ENCODE data around the gene HIVEP3.

Gene HIVEP3

DNA sequence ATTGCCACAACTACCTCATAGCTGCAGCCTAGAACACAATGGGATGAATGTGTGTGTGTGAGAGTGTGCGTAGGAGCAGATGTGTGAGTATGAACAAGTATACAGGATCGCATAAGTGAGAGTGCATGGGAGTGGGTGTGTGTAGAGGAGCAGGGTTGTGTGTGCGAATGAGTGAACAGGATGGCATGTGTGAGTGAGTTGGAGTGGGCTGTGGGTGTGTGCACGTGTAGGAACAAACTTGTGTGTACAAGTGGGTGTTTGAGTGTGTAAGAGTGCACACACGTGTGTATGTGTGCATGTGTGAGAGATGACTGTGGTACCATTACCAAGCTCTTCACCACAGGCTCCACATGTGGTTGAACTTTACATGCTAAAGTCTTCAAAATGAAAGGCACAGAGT, 258.8 kb downstream of the HIVEP3 start:
- no peak for DNase-seq

DNA sequence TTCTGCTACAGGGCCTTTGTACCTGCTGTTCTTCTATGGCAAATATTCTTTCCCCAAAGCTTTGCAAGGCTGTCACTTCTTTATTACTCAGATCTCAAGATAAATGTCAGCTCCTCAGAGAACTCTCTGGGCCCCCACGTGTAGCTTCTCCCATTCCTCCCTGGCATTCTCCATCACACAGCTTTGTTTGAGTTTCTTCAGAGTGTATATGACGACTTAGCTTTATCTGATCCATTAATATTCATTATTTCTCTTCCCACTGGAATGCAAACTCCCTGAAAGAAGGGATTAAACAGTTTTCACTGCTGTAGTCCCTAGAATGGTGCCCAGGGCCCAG, 259.6 kb downstream of the HIVEP3 start:
- no peak for DNase-seq

DNA sequence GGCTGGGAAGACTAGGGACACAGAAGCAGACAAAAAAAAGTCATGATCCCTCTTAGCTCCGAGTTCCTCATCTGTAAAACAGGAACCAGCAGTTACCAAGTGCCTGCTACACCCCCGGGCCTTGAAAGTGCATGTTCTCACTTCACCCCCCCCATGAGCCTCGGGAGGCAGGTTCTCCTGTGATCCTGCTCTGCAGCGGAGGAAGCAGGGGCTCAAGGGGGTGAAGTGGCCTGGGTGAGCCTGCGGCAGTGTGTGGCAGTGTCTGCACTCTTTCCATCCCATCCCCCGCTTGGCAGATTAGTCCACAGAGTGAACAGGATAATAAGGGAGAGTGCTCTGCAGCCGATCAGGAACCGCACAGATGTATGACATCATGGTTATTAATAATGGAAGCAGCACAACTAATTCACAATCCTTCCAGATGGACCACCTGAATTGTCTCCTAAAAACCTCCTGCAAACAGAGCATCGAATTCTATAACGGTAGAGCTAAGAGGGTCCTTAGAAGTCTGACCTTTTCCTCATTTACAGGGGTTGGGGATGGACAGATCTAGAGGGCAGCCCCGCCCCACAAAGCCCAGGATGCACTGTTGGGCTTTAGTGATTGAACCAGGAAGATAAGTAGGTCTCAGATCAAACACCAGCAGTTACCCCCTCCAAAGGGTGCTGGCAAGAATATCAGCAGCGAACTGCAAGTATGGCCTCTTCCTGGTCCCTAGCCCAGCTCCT, 260.1 kb downstream of the HIVEP3 start:
- no peak for DNase-seq

DNA sequence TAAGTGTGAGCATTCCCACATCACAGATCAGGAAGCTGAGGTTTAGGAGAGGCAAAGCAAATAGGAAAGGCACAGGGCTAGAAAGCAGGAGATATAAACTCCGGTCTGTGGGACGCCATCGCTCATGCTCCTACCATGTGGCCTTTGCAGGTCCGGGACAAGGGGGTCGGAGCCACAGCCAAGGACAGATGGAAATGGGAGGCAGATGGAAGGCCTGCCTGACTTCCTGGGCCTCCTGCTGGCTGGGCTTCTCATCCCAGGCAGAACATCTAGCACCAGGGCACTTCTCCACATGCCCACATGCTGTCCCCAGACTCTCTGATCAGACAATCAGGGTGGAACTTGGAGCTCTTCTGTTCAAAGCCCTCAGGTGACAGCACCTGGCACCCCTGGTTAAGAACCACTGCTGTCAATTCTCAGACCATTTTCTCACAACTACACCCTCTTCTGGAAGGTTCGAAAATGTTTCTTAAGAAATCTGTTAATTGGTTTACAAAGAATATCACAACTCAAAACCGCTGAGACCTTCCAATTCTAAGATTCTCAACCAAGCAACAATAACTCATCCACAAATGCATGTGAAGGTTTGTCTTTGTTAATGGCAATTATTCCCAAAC, 260.9 kb downstream of the HIVEP3 start:
- DNase-seq: no peak

DNA sequence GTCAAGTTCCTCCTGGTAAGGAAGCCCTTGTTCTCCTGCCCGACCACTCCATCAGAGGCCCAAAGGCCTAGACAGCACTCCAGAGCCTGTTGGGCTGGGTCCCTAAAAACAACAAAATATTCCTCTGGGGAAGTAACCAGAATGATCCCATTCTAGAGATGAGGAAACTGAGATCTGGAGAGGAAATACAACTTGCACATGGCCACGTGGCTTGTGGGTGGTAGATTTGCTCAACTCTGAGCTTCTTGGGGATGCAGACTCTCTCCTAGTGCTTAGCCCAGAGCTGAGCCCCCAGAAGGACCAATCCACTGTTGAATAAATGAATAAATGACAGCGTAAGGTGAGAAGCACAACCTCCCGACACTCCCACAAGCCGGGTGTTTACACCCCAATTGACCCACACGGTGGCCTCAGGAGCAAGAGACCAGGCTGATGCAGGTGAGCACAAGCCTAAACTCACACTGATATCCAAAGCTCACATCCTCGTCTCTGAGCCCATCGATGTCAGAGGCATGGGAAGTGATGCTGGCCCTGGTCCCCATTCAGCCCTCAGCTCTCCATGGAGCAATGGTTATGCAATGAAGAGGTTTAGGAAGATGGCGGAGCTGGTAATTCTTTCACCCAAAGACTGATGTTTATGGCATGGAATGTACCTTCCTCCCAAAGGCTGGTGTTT, 261.8 kb downstream of the HIVEP3 start:
- no peak for DNase-seq

DNA sequence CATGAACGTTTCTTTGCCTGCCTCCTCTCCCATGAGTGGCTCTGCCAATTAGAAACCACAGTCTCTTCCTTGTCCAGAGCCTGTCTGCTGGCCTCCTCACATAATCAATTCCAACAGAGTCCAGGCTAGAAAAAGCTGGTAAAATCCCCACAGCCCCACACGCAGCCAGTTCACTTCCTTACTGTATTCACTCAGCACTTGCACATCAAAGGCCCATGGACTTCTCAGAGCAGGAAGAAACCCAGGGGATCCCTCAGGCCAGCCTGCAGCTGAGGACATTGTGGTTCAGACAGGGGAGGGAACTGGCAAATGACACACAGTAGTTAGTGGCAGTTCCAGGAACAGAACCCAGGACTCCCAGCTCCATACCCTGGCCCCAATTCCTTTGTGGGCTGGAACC, 262.7 kb downstream of the HIVEP3 start:
- DNase-seq: no peak

DNA sequence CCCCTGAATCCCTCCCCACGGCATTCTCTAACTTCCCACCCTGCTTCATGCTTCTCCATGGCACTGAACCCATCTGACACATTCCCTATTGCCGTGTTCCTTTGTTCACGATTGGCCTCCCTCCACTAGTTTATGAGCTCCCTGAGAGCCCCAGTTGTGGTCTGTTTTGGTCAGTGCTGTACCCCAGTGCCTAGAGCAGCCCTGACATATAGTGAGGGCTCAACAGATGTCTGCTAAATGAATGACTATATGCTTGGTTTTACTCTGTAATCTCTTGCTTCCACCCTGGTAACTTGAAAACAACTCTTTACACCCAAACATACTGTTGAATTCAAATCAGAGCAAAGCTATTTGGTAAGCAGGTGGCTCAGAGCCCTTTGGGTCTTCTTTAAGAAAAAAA, 263.1 kb downstream of the HIVEP3 start:
- DNase-seq: no peak

DNA sequence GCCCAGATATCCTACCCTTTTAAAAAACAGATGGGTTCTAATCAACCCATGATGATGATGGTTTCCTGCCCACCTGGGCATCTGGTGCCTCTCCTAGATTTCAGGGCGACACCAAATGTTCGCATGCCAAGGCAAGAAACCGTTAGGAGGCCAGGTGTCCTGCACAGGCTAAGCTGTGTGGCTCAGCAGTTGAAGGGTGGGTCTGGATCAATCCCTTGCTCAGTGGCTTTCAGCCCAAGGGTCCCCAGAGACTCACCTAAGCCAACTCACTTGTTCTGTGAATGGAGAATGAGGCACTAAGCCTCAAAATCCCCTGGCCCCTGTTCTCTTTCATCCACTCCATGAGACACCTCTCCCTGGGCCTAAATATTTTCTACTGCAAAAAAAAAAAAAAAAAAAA, 265.1 kb downstream of the HIVEP3 start:
- DNase-seq: no peak

DNA sequence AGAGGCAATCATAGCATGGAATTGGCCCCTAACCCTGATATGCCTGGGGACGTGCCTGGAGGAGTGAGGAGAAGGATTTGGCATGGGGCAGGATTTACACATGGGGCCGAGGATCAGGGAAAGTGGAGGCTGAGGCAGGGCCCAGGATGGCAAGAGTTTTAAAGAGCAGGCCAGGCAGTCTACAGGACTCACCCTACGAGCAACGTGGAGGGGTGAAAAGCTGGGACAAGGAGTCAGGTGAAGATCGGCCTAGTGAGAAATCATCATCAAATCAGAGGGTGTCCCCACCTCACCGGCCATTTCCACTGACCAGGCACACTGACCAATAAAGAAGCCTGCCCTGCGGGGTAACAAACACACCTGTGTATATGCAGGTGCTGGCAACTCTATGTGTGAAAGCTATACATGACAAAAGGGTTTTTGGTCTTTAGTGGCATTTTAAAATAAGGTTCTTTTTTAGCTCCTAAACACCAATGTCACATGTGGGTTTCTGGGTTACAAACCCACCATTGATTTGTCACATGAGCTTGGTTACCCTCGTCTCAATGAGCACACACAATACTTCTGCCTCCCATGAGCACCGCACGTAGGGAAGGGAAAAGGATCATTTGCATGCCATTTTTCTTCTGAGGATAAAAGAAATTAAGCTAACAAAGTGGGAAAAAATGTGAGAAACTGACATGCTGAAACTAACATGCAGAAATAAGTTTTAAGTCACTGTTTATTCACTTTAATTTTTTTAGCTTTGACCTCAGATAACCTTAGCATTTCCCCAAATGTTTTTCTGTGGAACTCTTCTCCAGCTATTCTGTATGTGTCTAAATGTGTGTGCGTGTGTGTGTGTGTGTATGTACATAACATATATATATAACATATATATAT, 266.1 kb downstream of the HIVEP3 start:
- DNase-seq: no peak

DNA sequence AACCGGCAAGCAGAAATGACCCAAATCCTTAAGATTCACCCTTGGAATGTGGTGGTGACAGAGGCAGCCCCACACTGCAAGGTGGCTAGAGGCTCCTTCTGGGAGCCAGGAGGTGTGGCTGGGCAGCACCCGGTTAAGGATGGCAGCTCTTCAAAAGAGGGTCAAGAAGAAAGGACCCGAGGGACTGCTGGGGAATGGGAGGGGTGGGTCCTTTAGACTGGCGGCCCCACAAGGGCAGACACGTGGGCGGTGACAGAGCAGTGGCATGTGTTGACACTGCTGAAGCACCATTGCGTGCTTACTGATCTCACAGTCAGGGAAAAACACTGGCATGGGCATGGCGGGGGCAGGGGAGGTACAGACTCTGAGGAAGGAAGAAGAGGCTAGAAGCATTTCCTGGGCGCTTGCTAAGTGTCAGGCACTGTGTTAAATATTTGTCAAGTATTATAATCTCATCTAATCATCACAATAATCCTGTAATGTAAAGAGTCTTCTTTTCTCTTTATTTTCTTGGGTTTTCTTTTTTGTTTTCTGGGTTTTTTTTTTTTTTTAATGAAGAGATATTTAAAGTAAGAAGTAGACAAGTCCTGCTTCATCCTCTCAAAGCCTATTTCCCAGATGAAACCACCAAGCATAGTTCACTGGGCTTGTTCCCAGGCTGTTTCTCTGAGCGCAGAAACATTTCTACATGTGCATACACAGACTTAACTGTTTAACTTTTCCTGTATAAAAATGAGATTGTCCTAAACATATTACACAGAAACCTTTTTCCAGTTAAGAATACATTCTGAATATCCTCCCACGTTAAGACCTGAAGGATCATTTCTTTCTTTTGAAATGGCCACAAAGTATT, 268.5 kb downstream of the HIVEP3 start:
- no peak for DNase-seq

DNA sequence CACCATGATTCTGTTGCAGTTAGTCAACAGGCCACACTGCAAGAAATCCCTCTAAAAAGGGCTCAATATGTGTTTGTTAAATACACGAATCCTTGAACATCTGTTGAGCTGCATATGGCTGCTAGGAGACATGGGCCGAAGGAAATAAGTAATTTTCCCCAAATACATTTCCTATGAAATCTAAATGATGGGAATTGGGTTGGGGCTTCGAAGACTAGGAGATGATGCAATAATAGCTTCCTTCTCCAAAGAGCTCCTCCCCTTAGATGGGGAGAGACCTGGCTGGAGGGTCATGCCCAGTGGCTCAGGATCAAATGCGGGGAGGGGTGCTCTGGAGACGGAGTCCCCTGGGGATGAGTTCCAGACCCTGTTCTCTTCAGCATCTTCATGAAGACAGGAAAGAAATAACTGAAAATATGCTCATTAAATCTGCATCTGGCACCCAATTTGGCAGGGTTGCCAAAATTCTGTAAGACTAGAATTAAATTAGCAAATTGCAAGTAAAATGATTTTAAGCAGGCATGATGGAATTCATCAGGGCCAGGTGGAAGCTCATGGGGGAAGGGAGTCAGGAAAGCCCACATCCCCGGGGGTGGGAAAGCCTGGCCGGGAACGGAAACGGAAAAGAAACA, 269.2 kb downstream of the HIVEP3 start:
- no peak for DNase-seq

DNA sequence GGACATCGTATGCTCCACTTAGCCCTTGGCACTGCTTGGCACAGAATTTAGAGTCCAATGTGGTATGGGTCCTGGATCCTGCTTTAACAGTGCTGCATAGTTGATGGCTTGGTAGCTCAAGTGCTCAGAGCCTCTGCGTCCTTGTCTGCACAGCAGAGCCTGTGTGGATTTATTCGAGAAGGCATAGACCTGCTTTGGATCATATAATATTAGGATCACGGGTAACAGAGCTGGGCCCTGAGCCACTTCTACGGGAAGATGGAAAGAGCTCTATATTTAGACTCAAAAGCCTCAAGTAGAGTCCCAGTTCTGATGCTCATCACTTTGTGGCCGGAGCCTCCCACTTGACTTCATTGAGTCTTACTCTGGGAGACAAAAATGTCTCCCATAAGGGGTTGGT, 269.9 kb downstream of the HIVEP3 start:
- DNase-seq: no peak

DNA sequence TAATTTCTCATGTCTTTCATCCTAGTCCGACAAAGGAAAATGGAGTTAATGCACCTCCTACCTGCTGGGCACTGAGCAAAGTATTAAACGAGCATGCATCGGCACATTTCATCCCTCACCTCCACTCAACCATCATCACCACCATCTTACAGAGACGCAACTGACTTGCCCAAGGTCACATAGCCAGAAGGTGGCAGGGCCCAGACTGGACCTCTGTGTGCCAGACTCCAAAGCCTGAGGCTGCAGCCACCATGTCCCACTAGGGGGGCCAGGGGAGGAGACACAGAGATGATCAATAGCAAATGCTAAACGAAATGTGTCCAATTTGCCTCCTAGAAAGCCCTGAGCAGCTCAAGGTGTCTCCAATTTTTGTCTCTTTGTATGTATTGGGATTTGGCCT, 270.5 kb downstream of the HIVEP3 start:
- DNase-seq: no peak

DNA sequence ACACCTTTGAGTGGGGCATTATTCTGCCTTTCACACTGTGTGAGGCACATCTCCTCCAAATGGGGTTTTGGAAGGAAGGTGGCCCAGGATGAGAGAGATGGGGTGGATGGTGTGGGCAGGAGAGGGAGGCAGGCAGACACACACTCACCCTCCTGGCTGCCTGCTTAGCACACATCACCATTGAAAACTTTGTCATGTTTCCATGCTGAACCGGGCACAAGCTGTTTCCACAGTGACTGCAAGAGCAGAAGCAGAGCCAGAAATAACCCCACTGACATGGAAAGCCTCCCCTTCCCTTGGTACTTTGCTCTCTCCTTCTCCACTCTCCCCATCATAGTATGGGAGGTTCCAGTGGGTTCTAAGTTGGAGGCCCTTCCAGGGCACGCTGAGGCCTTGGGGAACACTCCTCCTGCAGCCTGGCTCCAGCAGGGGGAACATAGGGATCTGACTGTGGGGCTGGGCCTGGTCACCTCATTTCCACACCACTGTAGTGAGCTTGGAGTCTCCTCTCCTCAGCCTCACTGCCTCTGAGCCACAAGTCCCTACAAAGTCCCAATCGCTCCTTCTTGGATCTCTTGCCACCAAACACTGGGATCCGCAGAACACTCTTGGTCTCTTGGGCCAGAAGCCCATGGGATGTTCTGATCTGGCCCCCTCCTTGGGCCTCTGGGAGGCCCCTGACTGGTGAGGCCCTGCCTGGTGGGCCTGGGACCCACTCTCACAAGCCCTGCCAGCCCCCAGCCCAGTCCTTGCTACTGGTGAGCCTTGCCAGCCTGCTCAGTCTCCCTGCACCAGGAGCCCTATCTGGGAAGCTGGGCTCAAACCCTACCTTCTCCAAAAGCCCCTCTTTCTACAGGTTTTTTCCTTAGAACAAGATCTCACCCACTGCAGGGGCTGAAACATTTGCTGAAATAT, 271.2 kb downstream of the HIVEP3 start:
- DNase-seq: no peak

DNA sequence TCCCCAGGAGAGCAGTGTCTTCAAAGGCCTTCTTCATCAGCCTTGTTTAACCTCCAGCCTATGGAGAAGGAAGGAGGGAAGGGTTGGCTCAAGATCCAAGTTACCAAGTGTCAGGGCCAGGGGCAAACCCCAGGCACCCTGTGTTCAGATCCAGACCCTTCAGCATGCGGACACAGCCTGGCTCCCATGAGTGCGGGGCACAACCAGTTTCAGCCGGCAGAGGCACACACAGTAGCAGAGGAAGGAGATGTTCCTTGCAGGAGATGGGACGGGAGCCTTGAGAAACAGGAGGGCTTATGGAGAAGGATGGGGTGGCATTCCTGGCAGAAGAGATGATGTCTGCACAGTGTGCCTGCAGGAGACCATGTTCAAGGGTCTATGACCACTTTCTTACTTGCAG, 272.5 kb downstream of the HIVEP3 start:
- no peak for DNase-seq

DNA sequence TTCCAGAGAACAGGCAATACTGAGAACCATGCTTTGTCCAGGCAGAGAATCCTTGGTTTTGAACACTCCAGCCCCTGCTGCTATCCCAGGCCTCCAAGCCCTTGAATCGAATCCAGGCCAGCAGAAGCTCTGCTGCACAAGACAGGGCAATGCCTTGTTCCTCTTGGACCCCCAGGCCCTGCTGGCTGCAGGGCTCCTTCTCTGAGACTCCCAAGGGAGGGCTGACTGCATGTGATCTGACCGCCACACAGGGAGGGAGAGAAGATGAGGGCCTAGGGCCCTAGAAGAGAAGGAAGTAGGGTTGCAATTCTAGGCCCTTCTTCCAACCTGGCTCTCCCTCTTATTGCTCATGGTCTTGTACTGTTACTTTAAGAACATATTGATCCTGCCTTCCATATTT, 273.7 kb downstream of the HIVEP3 start:
- no peak for DNase-seq

DNA sequence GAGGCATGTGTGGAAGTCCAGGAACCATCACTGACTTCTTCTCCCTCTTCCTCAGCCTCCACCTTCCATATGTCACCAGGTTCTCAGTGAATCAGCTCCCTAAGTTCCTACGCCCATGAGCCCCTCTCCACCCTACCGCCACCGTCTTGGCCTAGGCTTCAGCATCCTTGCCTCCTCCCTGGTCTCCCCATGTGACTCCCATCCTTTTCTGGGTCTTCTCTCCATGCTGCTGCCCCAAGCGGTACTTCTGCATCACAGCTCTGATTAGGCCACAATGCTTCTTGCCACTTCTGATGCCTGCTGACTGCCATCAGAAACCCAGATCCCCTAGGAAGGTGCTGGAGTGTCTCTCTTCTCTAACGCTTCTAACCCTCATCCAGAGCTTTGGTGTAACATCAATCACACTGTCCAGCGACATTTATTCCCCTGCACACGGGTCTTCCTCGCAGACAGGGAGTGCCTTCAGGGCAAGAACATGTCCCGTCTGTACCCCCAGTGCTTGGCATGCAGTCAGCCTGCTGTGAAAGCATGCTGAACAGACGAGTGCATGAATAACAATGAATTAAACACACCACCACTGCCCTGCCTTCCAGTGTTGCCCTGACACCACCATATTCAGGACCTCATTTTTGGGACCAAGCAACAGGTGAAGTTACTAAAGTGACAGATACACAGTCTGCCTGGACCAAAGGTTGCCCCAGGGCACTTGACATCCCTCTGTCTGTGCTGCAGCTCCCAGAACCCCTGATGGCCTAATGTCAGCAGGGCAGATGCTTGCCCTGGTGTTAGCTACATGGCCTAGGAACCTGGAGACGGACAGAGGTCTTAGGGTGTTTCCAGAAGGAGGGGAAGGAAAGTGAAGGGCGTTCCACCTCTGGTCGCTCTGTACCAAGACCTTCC, 275.6 kb downstream of the HIVEP3 start:
- DNase-seq: no peak

DNA sequence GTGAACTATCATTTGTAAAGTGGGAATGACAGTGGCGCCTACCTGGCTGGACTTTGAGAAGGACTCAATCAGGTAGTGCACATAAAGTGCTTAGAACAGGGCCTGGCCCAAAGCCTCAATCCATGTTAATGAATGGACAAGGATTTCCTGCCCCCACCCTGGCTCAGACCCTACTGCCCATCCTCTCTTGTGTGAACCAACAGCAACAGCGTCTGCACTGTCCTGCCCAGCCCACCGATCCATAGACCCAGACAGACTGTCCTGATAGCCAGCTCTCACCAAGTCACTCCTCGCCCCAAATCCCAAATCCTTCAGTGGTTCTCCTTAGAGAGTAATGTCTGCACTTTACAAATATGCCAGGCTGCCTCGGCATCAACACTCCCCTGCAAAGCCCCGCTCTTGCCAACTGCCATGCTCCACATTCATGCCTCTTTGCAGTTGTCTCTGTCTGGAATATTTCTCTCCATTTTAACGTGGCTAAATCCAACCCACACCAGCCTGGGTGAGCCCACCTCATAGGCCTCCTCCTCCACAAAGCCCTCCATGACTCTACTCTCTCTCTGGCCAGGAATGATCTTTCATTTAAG, 276.7 kb downstream of the HIVEP3 start:
- DNase-seq: no peak

DNA sequence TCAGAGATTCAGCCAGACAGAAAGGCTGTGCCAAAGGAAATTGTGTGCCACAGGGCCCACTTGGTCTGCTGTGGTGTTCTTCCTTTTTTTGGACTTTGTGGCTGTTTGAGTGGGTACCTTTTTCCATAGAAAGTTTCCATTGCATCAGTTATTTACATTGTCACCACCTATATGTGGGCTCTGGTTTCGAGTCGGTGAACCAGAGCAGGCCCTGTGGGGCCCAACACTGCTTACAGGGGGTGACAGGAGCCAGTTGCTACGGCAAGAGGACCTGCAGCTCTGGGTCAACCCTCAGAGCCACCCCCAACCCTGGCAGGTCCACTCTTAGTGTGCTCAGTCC, 277.3 kb downstream of the HIVEP3 start:
- DNase-seq: no peak

All from 8988T (cell line).